ENCODE data around the gene ROBO1.

The ROBO1 gene

DNA sequence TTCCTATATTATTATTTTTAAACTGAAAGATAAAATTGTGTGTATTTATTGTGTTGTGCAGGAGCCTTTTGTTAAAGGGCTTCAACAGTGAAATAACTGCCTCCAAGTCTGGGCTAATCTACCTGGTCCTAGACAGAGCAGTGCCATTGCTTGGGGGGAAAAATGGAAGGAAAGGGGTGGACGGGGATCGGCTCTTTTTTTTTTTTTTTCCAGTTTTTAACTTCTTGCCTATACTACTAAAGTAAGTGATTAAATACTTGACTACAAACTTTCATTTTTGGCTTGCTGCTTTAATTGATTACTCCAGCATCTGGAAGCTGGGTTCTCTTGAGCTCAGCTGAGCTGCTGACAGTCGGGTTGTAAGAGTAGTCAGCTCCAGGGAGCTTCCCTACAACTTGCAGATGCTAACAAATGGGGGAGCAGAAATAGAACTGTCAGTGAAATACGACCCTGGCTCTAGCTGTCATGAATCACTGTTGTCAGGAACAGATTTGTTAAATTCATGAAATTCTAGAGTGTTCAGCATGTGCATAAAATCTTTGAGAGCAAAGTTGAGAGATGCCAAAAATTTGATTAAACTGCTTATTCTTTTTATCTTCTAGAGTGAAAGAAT lies 276.7 kb downstream of the ROBO1 start:
- no peak overlapping the region for H3K4me3 ChIP-seq (ENCODE audit: low read length)
- DNase-seq (ENCODE audit: low read depth, low spot score), result no peak

DNA sequence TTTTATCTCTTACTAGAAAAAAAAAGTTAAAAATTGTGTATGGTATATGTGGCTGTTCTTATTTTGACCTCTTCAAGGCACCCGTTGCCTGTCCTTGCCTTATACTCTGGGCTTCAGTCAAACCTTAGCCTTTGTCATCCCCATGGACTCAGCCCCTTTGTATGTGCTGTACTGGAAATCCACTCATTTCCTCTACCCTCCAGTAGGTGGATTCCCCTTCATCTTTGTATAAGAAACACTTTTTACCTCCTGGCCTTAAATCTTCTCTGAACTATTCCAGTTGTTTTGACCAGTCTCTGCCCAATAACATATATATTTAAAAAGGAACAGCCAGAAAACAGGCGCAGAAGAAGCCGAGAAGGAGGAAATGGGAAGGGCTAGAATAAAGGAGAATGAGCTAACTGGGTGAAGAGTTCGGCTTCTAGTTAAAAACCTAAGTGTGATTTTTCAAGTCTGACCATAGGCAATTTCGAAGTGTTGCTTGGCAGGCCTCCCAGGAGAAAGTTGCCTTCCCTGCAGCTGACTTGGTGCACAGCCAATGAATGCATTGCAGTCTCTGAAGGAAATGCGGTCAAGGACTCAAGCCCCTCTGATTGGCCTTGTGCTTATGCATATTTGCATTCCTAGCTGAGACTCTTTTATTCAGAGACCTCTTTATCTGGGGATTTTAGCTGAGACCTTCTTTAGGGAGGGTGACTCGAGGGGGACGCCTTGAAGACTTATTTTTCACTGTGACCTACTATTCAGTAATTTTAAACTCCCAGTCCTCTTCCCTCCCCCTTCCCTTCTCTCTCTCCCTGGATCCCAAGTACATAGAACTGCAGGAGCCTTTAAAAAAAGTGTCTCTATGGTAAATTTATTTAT lies 277.4 kb downstream of the ROBO1 start:
- DNase-seq (ENCODE audit: low read depth, low spot score), result no peak

DNA sequence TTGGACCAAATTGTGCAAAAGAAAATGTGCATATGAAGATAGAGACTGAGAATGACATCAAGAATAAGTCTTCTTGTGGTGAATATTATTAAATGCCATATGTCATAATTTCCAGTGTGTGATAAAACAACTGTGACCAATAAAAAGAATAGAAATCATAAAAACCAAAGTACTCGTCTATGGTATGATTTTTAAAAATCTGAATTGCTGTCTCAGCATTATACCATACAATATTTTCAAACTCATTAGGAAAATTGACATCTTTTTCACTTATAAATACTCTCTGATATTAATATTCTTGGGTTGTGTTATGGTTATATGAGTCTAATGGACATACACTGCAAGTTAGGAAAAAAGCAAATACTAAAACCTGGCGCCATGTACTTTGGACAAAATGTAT lies 279.4 kb downstream of the ROBO1 start:
- no peak overlapping the region for H3K4me3 ChIP-seq (ENCODE audit: low read length)
- no peak for DNase-seq (ENCODE audit: low read depth, low spot score)

More for the DNA sequence above, 277.4 kb downstream of the ROBO1 start:
- H3K4me3 ChIP-seq (ENCODE audit: low read length), result no peak overlapping the region

DNA sequence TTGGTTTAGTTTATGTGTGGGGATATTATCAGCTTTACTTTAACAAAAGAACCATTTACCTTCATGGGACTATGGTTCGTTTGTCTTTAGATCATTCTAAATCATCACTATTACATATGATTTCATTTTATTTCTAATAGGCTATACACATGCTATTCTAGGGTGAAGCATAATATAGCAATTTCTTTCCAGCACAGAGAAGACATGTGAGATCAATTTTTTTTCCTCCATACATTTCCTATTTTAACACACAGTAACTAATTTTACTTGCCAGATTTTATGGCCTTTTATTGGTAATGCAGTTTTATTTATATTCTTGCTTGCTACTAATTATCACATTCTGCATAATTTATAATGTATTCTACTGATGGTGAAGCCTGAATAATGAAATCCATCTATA lies 287.1 kb downstream of the ROBO1 start:
- no peak overlapping the region for H3K4me3 ChIP-seq (ENCODE audit: low read length)
- DNase-seq (ENCODE audit: low read depth, low spot score), result no peak

DNA sequence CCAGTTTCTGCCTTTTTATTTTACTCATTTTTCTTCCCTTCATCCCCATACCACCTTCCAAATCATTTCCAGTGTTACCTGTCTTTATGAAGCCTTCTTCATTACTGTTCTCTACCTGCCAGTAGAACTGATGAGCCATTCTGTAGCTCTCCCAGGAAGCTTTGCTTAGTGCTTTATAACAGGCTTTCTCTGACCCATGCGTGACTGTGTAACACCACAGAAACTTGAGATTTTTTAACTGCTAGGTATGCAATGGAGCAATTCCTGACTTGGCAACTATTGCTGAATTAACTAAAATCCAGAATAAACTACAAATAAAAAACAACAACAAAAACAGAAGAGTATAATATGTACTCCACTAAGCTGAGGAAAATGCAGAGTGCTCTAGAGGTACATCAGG lies 289.2 kb downstream of the ROBO1 start:
- no peak overlapping the region for H3K4me3 ChIP-seq (ENCODE audit: low read length)
- DNase-seq (ENCODE audit: low read depth, low spot score), result no peak

DNA sequence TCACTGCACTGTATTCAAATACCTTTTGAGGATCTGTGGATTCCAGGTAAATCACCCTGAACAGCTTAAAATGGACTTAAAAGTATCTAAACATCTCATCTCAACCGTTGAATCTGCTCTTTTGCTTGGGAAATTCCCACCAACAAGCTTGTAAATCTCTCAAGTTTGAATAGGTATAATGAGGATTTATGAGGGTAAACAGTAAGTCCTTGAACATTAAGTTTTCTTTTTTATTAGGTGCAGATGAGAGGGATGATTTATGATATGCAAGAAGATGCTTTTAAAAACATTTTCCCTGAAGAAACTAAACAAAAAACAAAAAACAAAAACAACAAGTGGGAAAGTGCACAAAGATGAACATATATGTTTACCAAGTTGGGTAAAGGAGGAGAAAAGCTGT lies 290.6 kb downstream of the ROBO1 start:
- no peak overlapping the region for H3K4me3 ChIP-seq (ENCODE audit: low read length)
- DNase-seq (ENCODE audit: low read depth, low spot score), result no peak

DNA sequence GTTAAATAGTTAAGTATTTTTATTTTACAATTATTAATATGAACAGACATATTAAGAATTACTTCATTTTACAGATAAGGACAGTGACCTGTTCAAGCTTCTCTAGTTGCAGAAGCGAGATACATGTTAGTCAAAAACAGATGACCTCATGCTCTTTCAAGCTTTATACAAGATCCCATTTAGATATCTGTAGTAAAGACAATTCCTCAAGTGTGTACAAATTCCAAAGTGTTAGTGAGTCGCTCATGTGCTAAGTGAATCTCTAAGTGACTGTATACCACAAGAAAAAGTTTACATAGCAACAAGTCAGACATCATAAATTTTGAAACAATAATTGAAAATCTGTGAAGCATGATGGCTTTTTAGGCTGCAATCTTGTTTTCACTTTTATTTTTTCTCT lies 293.8 kb downstream of the ROBO1 start:
- no peak overlapping the region for H3K4me3 ChIP-seq (ENCODE audit: low read length)
- no peak for DNase-seq (ENCODE audit: low read depth, low spot score)

DNA sequence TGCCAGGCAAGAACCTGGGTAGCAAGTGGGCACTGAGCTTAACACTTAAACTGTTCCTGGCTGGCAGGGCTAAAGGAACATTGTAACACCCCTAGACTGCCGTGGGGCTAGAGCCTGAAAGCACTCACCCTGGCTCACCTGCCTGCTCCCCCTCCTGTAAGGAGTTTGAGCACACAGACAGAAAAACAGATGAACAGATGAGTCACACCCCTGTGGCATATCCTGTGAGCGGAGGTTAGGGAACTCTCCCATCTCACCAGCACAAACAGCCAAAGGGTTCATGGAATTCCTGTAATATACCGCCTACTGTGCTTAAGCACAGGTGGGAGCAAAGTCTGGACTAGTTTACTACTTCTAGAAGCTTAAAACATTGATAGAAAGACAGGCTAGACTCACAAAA lies 300.1 kb downstream of the ROBO1 start:
- no peak for DNase-seq (ENCODE audit: low read depth, low spot score)
- no peak overlapping the region for H3K4me3 ChIP-seq (ENCODE audit: low read length)

DNA sequence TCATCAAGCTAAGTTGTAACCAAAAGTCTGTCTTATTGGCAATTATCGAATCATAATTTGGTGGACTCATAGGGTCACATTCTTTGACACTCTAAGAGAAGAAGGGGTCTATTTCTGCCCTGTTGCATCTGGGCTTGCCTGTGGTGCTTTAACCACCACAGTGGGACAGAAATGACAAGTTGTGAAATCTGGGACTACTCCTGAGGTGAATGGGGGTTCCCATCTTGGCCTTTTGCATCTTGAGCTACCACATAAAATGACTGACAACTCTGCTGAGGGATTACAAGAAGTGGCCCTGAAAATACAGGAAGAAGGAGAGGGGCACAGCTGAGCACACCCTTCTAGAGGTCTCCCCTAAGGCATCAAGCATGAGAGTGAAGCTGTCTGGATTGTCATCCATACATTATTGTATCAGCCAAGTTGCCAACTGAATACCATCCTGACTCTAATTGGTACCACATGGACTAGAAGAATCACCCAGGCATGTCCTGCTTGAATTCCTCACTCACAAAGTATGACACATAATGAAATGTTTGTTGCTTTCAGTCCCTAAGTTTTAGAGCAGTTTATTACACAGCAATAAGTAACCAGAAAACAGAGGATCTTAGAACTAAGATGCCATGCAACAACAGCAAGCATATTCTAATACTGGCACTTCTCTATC lies 306.5 kb downstream of the ROBO1 start:
- no peak for DNase-seq (ENCODE audit: low read depth, low spot score)
- no peak overlapping the region for H3K4me3 ChIP-seq (ENCODE audit: low read length)

DNA sequence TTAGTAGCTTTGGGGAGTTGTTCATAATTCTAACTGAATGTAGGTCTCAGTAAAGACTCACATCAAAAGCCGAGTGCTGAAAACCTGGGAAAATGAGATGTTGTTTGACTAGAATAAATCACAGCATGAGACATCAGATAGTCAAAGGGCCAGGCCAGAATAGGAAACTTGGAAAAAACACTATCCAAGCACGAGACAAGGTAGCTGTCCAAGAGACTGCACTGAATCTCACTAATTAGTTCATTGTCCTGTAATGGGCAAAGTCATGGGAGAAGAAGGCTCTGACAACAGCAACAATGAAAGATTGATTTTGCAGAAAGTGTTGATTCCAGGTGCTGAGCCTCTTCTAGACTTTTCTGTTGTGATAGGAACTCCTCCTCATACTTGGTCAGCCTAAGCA lies 314.2 kb downstream of the ROBO1 start:
- no peak for DNase-seq (ENCODE audit: low read depth, low spot score)
- no peak overlapping the region for H3K4me3 ChIP-seq (ENCODE audit: low read length)

DNA sequence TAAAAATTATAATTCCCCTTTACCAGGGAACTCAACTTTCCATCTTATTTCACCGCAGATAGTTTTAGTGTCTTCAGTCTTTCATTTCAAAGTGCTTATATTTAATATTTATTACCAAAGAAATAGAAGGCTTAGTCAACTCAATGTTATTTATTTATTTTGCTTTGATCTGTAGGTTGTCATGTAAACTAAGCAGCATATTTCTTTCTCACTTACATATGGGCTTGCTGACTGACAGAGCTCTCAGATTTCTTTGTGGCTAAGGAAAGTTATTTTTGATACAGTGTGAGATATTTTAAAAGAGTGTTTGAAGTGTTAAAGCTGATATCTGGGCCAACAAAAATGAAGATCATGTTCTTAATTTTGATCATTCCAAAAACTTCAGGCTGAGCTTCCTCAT lies 331.4 kb downstream of the ROBO1 start:
- H3K4me3 ChIP-seq (ENCODE audit: low read length), result no peak overlapping the region

DNA sequence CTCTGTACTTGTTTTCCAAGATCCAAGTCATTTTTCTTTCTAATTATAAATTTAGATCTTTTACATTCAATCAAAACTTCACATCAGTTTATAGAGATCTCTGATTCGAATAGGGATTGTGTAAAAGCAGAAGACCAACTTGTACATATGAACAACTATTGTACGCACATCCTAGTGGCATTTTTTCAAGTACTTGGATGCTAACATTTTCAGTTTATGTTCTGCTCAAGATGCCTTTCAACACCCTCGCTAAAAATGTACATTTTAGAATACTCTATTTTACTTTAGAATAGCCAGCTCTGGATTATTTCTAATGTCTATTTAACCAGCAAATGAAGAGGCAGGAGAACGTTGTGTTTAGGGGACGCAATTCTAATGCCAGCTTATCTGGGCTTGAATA lies 340.7 kb downstream of the ROBO1 start:
- no peak overlapping the region for H3K4me3 ChIP-seq (ENCODE audit: low read length)
- no peak for DNase-seq (ENCODE audit: low read depth, low spot score)

More for the DNA sequence above, 331.4 kb downstream of the ROBO1 start:
- no peak for DNase-seq (ENCODE audit: low read depth, low spot score)

DNA sequence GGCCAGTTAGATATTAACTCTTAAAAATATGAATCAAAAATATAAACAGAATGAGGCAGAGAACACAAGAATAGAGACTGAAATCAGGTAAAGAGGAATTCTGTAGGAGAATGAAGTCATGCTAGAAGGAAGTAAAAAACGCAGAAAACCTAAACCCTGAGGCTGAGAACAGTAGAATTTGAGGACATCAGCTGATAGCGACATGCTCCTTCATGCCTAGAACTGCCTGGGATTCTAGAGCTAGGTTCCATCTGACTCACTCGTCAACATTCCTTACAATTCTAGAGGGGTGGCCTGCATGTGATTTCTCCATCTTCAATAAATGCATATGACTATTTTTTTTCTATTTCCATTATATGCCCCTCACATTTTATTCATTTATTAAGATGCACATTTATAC lies 343.0 kb downstream of the ROBO1 start:
- DNase-seq (ENCODE audit: low read depth, low spot score), result no peak
- no peak overlapping the region for H3K4me3 ChIP-seq (ENCODE audit: low read length)

DNA sequence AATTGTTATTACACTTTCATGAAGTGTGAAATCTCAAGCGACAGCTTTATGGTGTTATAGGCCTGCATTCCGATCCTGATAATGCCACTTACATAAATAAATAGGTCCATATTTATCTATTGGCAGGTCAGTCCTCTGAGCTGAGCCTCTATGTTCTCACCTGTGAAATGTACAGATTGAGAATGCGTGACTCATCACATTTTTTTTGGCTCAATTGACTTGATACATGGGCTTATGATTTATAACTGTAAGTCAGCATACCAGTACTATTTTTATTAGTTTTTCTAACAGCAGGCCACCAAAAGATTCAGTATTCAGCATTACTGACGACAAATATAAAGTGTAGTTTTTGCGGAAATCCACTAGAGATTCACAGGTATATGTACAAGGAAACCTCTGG lies 344.4 kb downstream of the ROBO1 start:
- no peak overlapping the region for H3K4me3 ChIP-seq (ENCODE audit: low read length)
- no peak for DNase-seq (ENCODE audit: low read depth, low spot score)

DNA sequence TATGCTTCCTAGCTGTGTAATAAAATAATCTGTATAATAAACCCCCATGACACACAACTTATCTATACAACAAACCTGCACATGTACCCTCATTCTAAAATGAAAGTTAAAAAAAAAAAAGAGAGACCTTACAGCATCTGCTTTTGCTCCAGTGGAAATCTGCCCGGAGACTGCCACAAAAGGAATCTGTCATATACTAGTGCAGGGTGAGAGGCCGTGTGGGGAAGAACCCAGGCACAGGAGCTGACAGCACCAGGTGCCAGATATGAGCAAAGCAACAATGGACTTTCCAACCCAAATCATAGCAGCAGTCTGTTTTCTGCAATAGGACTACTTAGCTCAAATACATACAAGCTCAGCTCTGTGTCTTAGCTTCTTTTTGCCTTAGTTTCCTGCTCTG lies 346.5 kb downstream of the ROBO1 start:
- no peak overlapping the region for H3K4me3 ChIP-seq (ENCODE audit: low read length)
- DNase-seq (ENCODE audit: low read depth, low spot score), result no peak

DNA sequence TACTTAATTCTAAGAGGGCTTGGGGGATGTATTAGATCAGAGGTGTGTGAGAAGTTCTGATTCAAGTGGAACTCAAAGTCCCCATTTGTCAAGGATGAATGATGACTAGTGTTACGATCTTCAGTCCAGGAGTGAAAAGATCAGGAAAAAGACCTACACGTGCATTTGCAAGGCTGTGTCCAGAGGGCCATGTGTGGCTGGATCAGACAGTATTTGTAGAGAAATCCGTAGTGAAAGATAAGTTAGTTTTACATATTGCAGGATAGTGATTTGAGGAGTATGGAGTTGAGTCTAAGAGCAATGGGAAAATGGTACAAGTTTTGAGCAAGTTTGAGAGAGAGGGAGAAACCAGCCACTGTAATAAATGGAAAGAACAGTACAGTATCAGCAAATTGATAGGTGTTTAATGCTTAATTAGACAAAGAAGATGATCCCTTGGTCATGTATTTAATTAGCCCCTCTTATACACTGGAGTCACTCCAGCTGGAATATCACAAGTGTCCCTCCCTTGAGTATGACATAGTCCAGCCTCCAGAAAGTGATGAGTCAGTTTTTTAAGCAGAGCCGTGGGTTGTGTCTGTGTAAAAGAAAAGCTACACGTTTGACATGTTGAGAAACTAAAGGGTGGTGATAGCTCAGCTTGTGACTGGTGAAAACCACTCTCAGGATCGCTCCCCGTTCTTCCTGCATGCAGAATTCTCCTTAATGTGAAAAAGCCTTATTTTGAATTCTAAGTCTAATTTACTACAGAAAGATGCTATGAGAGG lies 348.8 kb downstream of the ROBO1 start:
- H3K4me3 ChIP-seq (ENCODE audit: low read length), result no peak overlapping the region
- DNase-seq (ENCODE audit: low read depth, low spot score), result no peak

DNA sequence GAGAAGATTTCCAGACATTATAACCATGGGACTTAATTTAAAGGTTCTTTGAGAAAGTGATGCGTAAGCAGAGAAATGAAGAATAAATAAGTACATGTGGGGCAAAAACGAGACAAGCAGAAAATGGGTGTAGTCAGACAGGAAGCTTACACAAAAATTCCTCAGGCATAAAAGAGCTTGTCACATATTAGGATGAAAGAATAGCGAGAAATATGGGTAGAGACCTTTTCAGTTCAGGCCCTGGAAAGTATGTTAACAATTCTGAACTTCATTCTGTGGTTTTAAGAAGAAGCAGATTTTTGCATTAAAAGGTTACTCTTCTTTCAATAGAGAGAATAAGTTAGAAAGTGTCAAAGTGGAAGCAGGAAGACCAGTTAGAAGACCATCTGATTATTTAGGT lies 352.4 kb downstream of the ROBO1 start:
- no peak for DNase-seq (ENCODE audit: low read depth, low spot score)
- H3K4me3 ChIP-seq (ENCODE audit: low read length), result no peak overlapping the region

DNA sequence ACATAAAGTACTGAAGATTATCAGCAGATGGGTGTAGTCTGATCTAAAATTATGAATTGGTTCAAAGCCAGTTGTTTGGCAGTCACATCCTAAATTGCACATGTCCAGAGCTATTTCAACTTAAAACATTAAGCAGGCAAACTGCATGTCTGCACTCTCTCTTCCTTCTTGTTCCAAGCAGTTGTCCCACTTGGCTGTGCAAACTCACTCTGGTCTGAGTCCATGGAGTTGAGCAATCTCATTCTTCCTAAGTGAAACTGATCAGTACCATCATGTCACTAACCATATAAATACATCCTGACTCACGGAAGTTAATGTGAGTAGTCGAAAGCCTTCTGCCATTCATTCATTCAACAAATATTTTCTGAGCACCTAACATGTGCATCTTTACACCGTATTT lies 353.0 kb downstream of the ROBO1 start:
- no peak for DNase-seq (ENCODE audit: low read depth, low spot score)

DNA sequence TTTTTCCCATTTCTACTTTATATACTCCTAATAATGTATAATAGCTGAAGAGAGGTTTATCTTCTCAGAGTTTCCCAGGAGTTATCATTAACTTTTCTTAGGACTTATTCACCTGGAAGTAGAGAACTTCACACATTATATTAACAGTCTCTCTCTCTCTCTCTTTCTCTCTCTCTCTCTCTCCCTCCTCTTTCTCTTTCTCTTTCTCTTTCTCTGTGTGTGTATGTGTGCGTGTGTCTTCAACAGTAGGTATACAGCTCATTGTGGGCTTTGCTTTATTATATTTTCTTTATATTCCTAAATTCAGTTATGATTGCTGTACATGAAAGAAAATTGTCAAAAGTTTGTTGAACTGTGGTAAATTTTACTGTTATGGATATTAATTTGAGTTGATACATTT lies 353.8 kb downstream of the ROBO1 start:
- H3K4me3 ChIP-seq (ENCODE audit: low read length), result no peak overlapping the region
- no peak for DNase-seq (ENCODE audit: low read depth, low spot score)

More for the DNA sequence above, 353.0 kb downstream of the ROBO1 start:
- H3K4me3 ChIP-seq (ENCODE audit: low read length), result no peak overlapping the region

DNA sequence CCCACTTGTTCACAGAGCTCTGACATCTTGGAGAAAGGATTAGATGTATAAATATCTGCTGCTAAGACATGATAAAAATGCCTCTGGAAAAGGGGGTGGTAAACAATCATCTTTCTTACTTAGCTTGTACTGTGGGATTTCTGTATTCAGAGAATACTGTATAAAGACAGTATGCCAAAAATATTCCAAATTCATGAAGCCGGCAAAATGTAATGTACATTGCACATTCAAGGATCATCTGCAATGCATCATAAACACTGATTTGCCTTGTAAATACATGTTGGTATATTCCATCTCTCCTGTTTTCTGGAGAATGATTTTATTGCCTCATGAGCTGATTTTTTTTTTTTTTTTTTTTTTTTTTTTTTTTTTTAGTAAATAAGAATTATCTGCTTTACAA lies 355.3 kb downstream of the ROBO1 start:
- DNase-seq (ENCODE audit: low read depth, low spot score), result no peak

More for the DNA sequence above, 355.3 kb downstream of the ROBO1 start:
- no peak overlapping the region for H3K4me3 ChIP-seq (ENCODE audit: low read length)
